Esophagus squamous epithelium (tissue), 4 donors: ENCODE measurements around the gene SIN3A.

Experiments
- POLR2A ChIP-seq, 4 donors: fragments of 450-650 bp; IDR thresholded peaks; one replicate each; pipeline ENCODE4 v1.6.1; 2017; ENCODE audit warnings: antibody characterized with exemption in 4 of 4, mild to moderate bottlenecking in 4 of 4, moderate library complexity in 3 of 4
- TF ChIP-seq, protein P1 (sequence below), 6 experiments: fragments of 450-650 bp in 4 of 6; fragments of 200-600 bp in 2 of 6; sonication (generic) in 2 of 6; IDR thresholded peaks; one replicate each; pipeline ENCODE4 v1.5.1; 2016 to 2019; ENCODE audit warnings: antibody characterized with exemption in 6 of 6, mild to moderate bottlenecking in 4 of 6, moderate library complexity in 4 of 6

DNA sequence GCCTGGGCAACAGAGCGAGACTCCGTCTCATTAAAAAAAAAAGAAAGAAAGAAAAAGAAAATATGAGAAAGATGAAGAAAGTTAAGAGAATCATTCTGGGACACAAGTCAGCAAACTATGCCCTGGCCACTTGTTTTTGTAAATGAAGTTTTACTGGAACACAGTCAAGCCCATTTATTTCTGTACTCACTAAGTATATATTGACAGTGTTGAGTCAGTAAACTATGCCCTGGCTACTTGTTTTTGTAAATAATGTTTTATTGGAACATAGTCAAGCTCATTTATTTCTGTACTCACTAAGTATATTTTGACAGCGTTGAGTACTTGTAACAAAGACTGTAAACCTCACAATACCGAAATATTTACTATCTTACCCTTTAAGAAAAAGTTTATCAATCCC is 42.2 kb upstream of the SIN3A start:
- no peak for TF ChIP-seq POLR2A (IDR thresholded peaks at IDR 0.05)
- TF ChIP-seq, protein P1, sequence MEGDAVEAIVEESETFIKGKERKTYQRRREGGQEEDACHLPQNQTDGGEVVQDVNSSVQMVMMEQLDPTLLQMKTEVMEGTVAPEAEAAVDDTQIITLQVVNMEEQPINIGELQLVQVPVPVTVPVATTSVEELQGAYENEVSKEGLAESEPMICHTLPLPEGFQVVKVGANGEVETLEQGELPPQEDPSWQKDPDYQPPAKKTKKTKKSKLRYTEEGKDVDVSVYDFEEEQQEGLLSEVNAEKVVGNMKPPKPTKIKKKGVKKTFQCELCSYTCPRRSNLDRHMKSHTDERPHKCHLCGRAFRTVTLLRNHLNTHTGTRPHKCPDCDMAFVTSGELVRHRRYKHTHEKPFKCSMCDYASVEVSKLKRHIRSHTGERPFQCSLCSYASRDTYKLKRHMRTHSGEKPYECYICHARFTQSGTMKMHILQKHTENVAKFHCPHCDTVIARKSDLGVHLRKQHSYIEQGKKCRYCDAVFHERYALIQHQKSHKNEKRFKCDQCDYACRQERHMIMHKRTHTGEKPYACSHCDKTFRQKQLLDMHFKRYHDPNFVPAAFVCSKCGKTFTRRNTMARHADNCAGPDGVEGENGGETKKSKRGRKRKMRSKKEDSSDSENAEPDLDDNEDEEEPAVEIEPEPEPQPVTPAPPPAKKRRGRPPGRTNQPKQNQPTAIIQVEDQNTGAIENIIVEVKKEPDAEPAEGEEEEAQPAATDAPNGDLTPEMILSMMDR (IDR thresholded peaks at IDR 0.05), result no peak
